GM19238 (cell line): ENCODE measurements around the gene CACNG4.
"Not testable (repeated sequence)": the region's sequence is repeated elsewhere in the genome, so short reads cannot be mapped to it uniquely, and the experiment has no call there.

Source experiments
- DNase-seq: peaks from one replicate; pipeline ENCODE4 v3.0.0; 2011; ENCODE audit warnings: low spot score; ENCODE audit not compliant: insufficient read length

CACNG4 gene

GRCh38 chr17:66964930-66965800 lies 658 bp downstream of the CACNG4 start:
- no peak for DNase-seq

DNA sequence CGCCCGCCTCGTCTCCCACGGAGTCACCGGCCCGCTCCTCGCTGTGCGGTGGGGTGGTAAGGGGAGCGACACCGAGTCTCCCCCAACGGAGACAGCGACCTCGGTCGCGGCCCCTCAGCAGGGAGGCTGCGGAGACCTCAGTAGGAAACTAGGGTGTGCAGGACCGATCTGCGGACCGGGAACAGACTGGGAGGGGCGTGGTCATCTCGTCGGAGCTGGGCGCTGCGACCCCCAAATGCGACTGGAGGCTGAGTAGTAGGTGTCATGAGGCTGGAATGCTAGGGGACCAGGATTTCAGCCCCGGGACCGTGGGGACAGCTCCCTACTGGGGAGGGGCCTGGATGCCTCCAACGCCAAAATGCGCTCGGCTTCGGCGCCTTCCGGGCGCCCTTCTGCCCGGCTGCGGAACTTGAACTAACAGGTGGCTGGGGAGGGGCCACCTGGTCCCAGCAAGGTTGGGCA lies 1.3 kb downstream of the CACNG4 start:
- DNase-seq, result no peak

- DNase-seq, result no peak
Observed at GRCh38 chr17:66966298-66966697, 1.8 kb downstream of the CACNG4 start.

DNA sequence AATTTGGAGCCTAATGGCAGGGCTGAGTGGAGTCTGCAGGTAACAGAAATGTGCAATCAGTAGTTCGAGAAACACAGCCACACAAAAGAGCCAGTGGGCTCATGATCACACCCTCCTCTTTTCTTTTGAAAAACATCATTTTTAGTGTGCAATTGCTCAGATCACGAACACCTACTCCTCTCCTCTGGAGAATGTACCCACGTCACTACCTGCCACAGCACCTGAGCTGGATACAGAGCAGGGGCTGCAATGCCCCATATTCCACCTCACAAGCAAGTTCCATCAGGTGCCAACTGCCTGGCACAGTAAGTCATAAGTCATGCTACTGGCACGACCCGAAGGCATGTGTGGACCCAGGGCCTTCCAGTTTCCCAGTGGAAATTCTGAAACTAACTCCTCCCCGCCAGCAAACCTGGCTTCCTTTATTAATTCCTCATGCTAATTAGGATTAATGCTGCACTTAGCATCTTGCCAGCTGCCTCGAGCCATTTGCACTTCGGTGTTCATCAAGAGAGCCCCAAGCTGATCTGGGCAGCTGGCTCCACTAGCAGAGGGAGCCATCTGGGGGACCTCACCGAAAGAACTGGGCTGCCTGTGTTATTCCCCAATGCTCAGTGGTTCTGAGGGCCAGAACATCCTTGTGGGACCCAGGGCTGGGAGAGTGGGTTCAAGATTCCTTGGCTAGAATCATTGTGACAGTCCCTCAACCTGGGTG lies 2.4 kb downstream of the CACNG4 start:
- DNase-seq, result no peak

DNA sequence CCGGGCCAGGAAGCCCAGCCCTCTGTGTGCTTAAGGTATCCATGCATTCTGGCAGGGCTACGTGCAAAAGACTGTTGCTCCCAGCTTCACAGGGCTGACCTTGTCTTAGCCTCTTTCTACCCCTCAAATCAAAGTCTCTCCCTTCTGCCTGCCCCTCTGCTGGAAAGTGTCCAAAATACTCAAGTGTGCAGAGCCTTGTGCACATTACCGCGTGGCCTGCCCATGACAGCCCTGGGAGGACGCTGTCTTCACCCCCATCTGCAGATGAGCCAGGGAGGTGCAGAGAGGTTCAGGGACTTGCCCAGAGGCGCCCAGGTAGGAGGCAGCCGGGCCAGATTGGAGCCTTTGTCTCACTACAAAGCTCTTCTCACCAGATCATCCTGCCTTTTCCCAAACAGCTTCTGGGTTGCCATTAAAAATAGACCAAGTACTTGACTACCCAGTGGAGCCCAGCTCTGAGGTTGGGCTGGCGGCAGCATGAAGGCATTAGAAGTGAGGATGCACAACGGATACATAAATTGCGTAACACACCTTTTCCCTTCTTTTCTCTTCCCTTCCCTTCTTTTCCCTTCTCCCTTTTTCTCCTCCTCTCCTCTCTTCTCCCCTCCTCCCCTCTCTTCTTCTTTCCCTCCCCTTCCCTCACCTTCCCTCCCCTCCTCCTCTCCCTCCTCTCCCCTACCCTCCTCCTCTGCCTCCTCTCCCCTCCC lies 3.5 kb downstream of the CACNG4 start:
- DNase-seq, result no peak

- DNase-seq, result no peak
Observed at GRCh38 chr17:66968916-66969315, 4.4 kb downstream of the CACNG4 start.

GRCh38 chr17:66970140-66970539 lies 5.6 kb downstream of the CACNG4 start:
- DNase-seq, result no peak

GRCh38 chr17:66970797-66971196 lies 6.3 kb downstream of the CACNG4 start:
- no peak for DNase-seq

- no peak for DNase-seq
Observed at GRCh38 chr17:66971264-66971663, 6.8 kb downstream of the CACNG4 start.

GRCh38 chr17:66971730-66972441 lies 7.4 kb downstream of the CACNG4 start:
- no peak for DNase-seq

DNA sequence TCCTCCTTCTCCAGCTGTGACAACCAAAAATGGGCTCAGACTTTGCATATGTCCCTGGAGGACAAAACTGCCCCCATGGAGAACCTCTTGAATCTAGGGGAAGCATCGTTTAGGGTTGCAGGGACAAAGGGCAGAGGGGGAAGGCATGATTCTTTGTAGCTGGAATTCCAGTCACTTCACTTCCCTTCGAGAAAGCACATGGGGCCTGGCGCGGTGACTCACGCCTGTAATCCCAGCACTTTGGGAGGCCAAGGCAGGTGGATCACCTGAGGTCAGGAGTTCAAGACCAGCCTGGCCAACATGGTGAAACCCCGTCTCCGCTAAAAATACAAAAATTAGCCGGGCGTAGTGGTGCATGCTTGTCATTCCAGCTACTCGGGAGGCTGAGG lies 7.9 kb downstream of the CACNG4 start:
- DNase-seq, result not testable (repeated sequence)

- DNase-seq, result no peak
Observed at GRCh38 chr17:66975188-66975587, 10.7 kb downstream of the CACNG4 start.

GRCh38 chr17:66975614-66976378 lies 11.3 kb downstream of the CACNG4 start:
- no peak for DNase-seq

DNA sequence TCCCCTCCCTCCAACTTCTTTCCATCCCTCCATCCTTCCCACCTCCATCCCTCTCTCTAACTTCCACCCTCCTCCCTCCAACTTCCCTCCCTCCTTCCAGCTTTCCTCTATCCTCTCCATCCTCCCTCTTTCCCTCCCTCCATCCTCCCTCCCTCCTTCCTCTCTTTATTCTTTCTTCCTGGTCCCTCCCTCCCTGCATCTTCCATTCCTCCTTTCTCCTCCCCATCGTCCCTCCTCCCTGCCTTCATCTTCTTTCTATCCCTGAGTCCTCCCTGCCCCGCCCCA lies 11.8 kb downstream of the CACNG4 start:
- no peak for DNase-seq

GRCh38 chr17:66976781-66977201 lies 12.3 kb downstream of the CACNG4 start:
- DNase-seq, result no peak

DNA sequence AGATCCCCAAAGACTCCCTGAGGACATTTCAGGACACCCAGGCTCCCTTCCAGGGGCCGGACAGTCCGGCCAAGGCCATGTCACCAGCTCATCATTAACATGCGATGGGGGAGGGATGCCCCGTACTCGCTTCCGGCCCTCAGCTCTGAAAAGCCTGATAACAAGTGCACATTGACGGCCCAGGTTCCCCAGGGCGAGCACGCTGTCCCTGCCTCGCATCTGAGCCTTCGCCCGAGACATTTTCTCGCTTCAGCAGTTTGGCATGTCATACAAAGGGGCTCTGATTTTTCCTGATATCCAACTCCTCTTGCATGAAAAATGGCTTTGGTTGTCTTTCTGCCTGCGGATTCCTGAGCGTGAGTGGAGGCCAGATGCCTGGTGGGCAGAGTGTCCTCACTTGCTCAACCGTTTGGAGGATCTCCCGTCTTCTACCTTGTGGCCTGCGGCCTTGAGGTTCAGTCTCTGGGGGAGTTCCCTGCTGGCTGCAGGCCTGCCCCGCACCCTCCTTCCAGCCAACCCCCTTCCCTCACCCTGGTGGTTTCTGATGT lies 14.1 kb downstream of the CACNG4 start:
- no peak for DNase-seq

GRCh38 chr17:66980896-66981295 lies 16.4 kb downstream of the CACNG4 start:
- DNase-seq, result no peak

- no peak for DNase-seq
Observed at GRCh38 chr17:66981983-66982508, 17.5 kb downstream of the CACNG4 start.

- no peak for DNase-seq
Observed at GRCh38 chr17:66983414-66984021, 19.0 kb downstream of the CACNG4 start.

DNA sequence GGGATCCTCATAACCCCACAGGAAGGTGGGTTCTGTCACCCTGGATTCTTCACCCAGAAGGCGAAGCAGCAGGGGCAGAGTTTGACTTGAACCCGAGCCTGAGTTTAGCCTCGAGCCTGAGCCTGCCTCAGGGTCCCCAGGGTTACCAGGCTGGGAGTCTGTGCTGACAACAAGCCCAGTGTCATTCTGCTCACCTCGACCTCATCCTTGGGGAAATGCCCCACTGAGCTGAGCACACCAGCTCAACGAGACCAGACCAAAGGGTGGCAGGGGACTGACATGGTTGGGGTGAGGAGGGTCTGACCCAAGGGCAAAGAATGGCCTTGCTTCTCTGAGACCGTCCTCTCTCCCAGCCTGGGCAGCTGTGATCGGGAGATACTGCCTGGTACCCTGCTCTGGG lies 20.2 kb downstream of the CACNG4 start:
- no peak for DNase-seq
